ENCODE measurements around the gene SNX18. TPM values are rescaled to one million over a fixed set of nuclear protein-coding genes. Genes with fewer than 3 reads are reported as not detected.
"Not testable (repeated sequence)": the region's sequence is repeated elsewhere in the genome, so short reads cannot be mapped to it uniquely, and the experiment has no call there.

Gene SNX18
- total RNA-seq, 1 donor from 2014 or later, result 63.1 TPM

DNA sequence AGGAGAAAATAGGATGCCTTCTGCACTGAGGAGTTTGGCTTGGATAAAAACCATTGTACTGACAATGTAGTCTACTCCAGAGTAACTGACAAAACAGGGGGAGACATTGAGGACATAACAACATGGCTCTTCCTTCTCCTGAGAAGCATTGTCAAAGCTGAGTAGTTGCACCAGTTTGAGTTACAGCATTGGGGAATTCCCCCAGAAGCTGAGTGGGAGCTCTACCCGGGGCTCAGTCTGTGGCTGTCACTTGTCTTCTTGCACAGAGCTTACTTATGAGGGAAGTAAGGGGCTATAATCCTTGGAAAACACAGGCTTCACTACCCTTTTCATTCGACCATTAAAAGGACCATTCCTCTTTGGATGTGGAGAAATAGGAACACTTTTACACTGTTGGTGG is 40.9 kb upstream of the SNX18 start:
- H3K27me3 ChIP-seq, result no peaks in the 10 kb centered on the region
- no peak for DNase-seq (ENCODE audit: extremely low spot score in 2 of 2)
- TF ChIP-seq, protein P1, sequence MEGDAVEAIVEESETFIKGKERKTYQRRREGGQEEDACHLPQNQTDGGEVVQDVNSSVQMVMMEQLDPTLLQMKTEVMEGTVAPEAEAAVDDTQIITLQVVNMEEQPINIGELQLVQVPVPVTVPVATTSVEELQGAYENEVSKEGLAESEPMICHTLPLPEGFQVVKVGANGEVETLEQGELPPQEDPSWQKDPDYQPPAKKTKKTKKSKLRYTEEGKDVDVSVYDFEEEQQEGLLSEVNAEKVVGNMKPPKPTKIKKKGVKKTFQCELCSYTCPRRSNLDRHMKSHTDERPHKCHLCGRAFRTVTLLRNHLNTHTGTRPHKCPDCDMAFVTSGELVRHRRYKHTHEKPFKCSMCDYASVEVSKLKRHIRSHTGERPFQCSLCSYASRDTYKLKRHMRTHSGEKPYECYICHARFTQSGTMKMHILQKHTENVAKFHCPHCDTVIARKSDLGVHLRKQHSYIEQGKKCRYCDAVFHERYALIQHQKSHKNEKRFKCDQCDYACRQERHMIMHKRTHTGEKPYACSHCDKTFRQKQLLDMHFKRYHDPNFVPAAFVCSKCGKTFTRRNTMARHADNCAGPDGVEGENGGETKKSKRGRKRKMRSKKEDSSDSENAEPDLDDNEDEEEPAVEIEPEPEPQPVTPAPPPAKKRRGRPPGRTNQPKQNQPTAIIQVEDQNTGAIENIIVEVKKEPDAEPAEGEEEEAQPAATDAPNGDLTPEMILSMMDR (IDR thresholded peaks at IDR 0.05), result no peak
- no peak for TF ChIP-seq POLR2A (IDR thresholded peaks at IDR 0.05)
- no peak for TF ChIP-seq POLR2AphosphoS5 (IDR thresholded peaks at IDR 0.05; ENCODE audit: insufficient read depth in 1 of 2, low read depth in 1 of 2)
- H3K9me3 ChIP-seq, result no peaks in the 10 kb centered on the region
- no peaks in the 10 kb centered on the region for H3K36me3 ChIP-seq
- no peak overlapping the region for H3K4me3 ChIP-seq
- no peak overlapping the region for H3K27ac ChIP-seq
- intact Hi-C loops (cut with DNase I), result no loop called here
- H3K4me1 ChIP-seq, result no peaks in the 10 kb centered on the region

DNA sequence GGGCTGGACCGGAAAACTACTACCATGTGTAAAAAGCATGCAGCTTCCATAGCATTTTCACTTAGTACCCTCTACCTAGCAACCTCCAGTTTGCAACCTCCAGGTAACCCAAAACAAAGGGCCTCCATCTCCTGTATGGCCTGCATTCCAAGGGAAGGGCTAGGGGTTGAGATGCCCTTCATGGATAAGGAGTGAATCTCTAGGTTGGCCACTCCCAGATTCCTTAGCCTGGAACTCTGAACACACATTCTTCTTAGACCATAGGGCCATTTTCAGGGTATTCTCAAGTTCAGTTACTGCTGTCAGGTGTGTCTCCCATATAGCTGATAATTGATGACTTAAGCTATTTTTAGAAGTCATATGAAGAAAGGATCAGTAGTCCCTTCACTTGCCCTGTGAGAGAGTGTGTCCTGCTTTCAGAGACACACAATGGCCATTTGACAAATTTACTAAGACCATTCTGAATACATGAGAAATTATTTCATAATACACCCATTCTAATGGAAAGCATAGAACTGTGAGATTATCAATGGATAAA is 39.5 kb upstream of the SNX18 start:
- Histone ChIP-seq H3K9me3 (no peaks in the 10 kb centered on the region), H3K27ac (no peak overlapping the region), H3K36me3 (no peaks in the 10 kb centered on the region), H3K27me3 (no peaks in the 10 kb centered on the region), H3K4me1 (no peaks in the 10 kb centered on the region), H3K4me3 (no peak overlapping the region)
- no peak for DNase-seq (ENCODE audit: extremely low spot score in 2 of 2)
- TF ChIP-seq, protein P1 (IDR thresholded peaks at IDR 0.05), result no peak
- TF ChIP-seq POLR2A (IDR thresholded peaks at IDR 0.05), result no peak
- no peak for TF ChIP-seq POLR2AphosphoS5 (IDR thresholded peaks at IDR 0.05; ENCODE audit: insufficient read depth in 1 of 2, low read depth in 1 of 2)
- intact Hi-C loops (cut with DNase I), result no loop called here

GRCh38 chr5:54480296-54480695 is 37.3 kb upstream of the SNX18 start:
- no peak overlapping the region for H3K4me3 ChIP-seq
- no peaks in the 10 kb centered on the region for H3K4me1 ChIP-seq
- no peaks in the 10 kb centered on the region for H3K9me3 ChIP-seq
- TF ChIP-seq POLR2AphosphoS5 (IDR thresholded peaks at IDR 0.05; ENCODE audit: insufficient read depth in 1 of 2, low read depth in 1 of 2) (no peak), POLR2A (IDR thresholded peaks at IDR 0.05) (no peak)
- TF ChIP-seq, protein P1 (IDR thresholded peaks at IDR 0.05), result no peak
- no peaks in the 10 kb centered on the region for H3K36me3 ChIP-seq
- intact Hi-C loops (cut with DNase I), result no loop called here
- H3K27ac ChIP-seq, result no peak overlapping the region
- DNase-seq (ENCODE audit: extremely low spot score in 2 of 2), result no peak
- no peaks in the 10 kb centered on the region for H3K27me3 ChIP-seq

DNA sequence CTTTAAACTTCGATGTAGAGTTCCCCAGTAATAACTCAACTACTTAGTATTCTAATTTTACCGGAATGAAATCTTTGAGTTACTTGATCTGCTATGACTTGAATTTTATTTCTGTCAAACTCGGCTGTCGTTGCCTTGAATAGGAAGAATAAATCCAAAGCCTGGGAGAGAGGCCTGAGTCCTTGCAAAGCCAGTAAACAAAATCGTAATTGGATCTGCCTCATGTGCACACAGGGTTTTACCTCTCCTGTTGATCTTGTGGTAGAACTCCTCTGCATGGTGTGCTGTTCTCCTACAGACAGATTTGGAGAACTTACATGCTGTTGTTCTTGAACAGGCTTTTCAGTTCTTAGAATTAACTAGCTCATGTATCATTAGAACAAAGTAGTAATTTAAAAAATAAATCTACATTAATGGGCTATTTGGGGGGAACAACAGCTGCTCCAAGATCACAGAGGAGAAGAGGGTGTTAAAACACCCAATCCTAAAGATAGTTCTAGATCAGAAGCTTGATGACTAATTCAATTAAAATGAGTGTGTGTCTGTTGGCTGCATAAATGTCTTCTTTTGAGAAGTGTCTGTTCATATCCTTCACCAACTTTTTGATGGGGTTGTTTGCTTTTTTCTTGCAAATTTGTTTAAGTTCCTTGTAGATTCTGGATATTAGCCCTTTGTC is 33.2 kb upstream of the SNX18 start:
- Histone ChIP-seq H3K4me3 (no peak overlapping the region), H3K9me3 (no peaks in the 10 kb centered on the region), H3K27me3 (no peaks in the 10 kb centered on the region), H3K27ac (no peak overlapping the region), H3K36me3 (no peaks in the 10 kb centered on the region), H3K4me1 (no peaks in the 10 kb centered on the region)
- DNase-seq (ENCODE audit: extremely low spot score in 2 of 2), result no peak
- intact Hi-C loops (cut with DNase I), result no loop called here
- TF ChIP-seq, protein P1 (IDR thresholded peaks at IDR 0.05), result no peak
- TF ChIP-seq POLR2AphosphoS5 (IDR thresholded peaks at IDR 0.05; ENCODE audit: insufficient read depth in 1 of 2, low read depth in 1 of 2) (no peak), POLR2A (IDR thresholded peaks at IDR 0.05) (no peak)

GRCh38 chr5:54485659-54486058 is 31.9 kb upstream of the SNX18 start:
- H3K36me3 ChIP-seq; H3K4me3 ChIP-seq; H3K9me3 ChIP-seq; H3K4me1 ChIP-seq; H3K27me3 ChIP-seq; DNase-seq (ENCODE audit: extremely low spot score in 2 of 2); H3K27ac ChIP-seq; intact Hi-C loops (cut with DNase I): not testable (repeated sequence)

DNA sequence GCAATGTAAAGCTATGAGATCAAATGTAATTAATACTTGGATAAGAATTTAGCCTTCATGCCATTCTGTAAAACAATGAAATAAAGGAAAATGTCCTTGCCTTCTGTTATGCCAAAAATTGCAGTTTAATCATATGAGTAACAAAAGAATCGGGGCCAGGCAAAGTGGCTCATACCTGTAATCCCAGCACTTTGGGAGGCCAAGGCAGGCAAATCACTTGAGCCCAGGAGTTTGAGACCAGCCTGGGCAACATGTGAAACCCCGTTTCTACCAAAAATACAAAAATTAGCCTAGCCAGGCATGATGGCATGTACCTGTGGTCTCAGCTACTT is 27.9 kb upstream of the SNX18 start:
- intact Hi-C loops (cut with DNase I); DNase-seq (ENCODE audit: extremely low spot score in 2 of 2); H3K9me3 ChIP-seq; H3K27me3 ChIP-seq; H3K4me3 ChIP-seq; H3K27ac ChIP-seq; H3K4me1 ChIP-seq; H3K36me3 ChIP-seq: not testable (repeated sequence)

All from vagina (tissue), 2 donors.